ENCODE data around the gene MRI1.
A peak's percentile ranks its signal among the peaks of the same experiment; 100 is the strongest.
"Not testable (repeated sequence)": the region's sequence is repeated elsewhere in the genome, so short reads cannot be mapped to it uniquely, and the experiment has no call there.

Gene MRI1

GRCh38 chr19:13758795-13759194 is 5.5 kb upstream of the MRI1 start:
- DNase-seq (ENCODE audit: low spot score) = no peak

GRCh38 chr19:13761423-13761822 is 2.9 kb upstream of the MRI1 start:
- no peak for DNase-seq (ENCODE audit: low spot score)

- DNase-seq (ENCODE audit: low spot score) = no peak
Measured at GRCh38 chr19:13762635-13763235, 1.6 kb upstream of the MRI1 start.

GRCh38 chr19:13763265-13763664 is 1.1 kb upstream of the MRI1 start:
- no peak for DNase-seq (ENCODE audit: low spot score)

- no peak for DNase-seq (ENCODE audit: low spot score)
Measured at GRCh38 chr19:13764821-13765394, 586 bp downstream of the MRI1 start.

GRCh38 chr19:13765395-13766094 is 1.2 kb downstream of the MRI1 start:
- DNase-seq (ENCODE audit: low spot score) = no peak

GRCh38 chr19:13766095-13766481 is 1.8 kb downstream of the MRI1 start:
- DNase-seq (ENCODE audit: low spot score) = no peak

- no peak for DNase-seq (ENCODE audit: low spot score)
Measured at GRCh38 chr19:13768510-13768909, 4.2 kb downstream of the MRI1 start.

- DNase-seq (ENCODE audit: low spot score) = no peak
Measured at GRCh38 chr19:13770013-13770635, 5.8 kb downstream of the MRI1 start.

- DNase-seq (ENCODE audit: low spot score) = peak; percentile 83
Measured at GRCh38 chr19:13774217-13775191, 10.2 kb downstream of the MRI1 start, which contains the start of gene C19orf53. TSS of gene C19orf53 (plus strand) at chr19:13774456. CDS start at chr19:13774478, 22 bp downstream.

GRCh38 chr19:13778398-13778797 is 14.1 kb downstream of the MRI1 start:
- no peak for DNase-seq (ENCODE audit: low spot score)

- DNase-seq (ENCODE audit: low spot score) = no peak
Measured at GRCh38 chr19:13778847-13779246, 14.5 kb downstream of the MRI1 start.

- not testable (repeated sequence) for DNase-seq (ENCODE audit: low spot score)
Measured at GRCh38 chr19:13779794-13780193, 15.5 kb downstream of the MRI1 start.

GRCh38 chr19:13781547-13781946 is 17.2 kb downstream of the MRI1 start:
- peak; percentile 76 for DNase-seq (ENCODE audit: low spot score)

GRCh38 chr19:13782537-13782936 is 18.2 kb downstream of the MRI1 start:
- DNase-seq (ENCODE audit: low spot score) = no peak

- DNase-seq (ENCODE audit: low spot score) = no peak
Measured at GRCh38 chr19:13783565-13784500, 19.5 kb downstream of the MRI1 start.

GRCh38 chr19:13784731-13785452 is 20.6 kb downstream of the MRI1 start:
- peak; percentile 60 for DNase-seq (ENCODE audit: low spot score)

- DNase-seq (ENCODE audit: low spot score) = no peak
Measured at GRCh38 chr19:13788991-13789390, 24.7 kb downstream of the MRI1 start.

- no peak for DNase-seq (ENCODE audit: low spot score)
Measured at GRCh38 chr19:13790354-13790753, 26.0 kb downstream of the MRI1 start.
